ENCODE results near the gene EML2.

EML2 gene

DNA sequence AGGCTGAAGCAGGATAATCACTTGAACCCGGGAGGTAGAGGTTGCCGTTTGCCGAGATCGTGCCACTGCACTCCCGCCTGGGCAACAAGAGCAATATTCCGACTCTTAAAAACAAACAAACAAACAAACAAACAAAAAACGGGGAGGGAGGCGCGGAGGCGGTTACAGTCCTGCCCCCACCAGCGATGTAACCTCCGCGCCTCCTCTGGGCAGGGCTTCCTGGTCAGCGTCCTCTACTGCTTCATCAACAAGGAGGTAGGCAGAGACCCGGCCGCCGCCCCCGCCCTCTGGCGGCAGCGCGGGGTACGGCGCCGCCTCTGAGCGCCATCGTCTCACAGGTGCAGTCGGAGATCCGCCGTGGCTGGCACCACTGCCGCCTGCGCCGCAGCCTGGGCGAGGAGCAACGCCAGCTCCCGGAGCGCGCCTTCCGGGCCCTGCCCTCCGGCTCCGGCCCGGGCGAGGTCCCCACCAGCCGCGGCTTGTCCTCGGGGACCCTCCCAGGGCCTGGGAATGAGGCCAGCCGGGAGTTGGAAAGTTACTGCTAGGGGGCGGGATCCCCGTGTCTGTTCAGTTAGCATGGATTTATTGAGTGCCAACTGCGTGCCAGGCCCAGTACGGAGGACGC is 42.3 kb upstream of the EML2 start (continued):
- TF ChIP-seq, protein P1, sequence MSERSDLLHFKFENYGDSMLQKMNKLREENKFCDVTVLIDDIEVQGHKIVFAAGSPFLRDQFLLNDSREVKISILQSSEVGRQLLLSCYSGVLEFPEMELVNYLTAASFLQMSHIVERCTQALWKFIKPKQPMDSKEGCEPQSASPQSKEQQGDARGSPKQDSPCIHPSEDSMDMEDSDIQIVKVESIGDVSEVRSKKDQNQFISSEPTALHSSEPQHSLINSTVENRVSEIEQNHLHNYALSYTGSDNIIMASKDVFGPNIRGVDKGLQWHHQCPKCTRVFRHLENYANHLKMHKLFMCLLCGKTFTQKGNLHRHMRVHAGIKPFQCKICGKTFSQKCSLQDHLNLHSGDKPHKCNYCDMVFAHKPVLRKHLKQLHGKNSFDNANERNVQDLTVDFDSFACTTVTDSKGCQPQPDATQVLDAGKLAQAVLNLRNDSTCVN (tag by site-specific recombination; optimal IDR thresholded peaks at IDR 0.05), result peak; percentile 57
- TF ChIP-seq, protein P2, sequence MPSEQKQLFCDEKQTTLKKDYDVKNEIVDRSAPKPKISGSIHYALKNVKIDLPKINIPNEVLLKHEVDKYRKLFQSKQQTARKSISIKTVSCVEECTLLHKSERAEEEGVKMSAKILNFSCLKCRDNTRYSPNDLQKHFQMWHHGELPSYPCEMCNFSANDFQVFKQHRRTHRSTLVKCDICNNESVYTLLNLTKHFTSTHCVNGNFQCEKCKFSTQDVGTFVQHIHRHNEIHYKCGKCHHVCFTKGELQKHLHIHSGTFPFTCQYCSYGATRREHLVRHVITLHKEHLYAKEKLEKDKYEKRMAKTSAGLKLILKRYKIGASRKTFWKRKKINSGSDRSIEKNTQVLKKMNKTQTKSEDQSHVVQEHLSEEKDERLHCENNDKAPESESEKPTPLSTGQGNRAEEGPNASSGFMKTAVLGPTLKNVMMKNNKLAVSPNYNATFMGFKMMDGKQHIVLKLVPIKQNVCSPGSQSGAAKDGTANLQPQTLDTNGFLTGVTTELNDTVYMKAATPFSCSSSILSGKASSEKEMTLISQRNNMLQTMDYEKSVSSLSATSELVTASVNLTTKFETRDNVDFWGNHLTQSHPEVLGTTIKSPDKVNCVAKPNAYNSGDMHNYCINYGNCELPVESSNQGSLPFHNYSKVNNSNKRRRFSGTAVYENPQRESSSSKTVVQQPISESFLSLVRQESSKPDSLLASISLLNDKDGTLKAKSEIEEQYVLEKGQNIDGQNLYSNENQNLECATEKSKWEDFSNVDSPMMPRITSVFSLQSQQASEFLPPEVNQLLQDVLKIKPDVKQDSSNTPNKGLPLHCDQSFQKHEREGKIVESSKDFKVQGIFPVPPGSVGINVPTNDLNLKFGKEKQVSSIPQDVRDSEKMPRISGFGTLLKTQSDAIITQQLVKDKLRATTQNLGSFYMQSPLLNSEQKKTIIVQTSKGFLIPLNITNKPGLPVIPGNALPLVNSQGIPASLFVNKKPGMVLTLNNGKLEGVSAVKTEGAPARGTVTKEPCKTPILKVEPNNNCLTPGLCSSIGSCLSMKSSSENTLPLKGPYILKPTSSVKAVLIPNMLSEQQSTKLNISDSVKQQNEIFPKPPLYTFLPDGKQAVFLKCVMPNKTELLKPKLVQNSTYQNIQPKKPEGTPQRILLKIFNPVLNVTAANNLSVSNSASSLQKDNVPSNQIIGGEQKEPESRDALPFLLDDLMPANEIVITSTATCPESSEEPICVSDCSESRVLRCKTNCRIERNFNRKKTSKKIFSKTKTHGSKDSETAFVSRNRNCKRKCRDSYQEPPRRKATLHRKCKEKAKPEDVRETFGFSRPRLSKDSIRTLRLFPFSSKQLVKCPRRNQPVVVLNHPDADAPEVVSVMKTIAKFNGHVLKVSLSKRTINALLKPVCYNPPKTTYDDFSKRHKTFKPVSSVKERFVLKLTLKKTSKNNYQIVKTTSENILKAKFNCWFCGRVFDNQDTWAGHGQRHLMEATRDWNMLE (tag by site-specific recombination; conservative IDR thresholded peaks at IDR 0.05; ENCODE audit: low read depth), result no peak
- TF ChIP-seq ZNF146 (tag by site-specific recombination; IDR thresholded peaks at IDR 0.05), result no peak
- no peak for TF ChIP-seq ZNF548 (tag by site-specific recombination; IDR thresholded peaks at IDR 0.05)
- no peak for TF ChIP-seq ZNF302 (tag by site-specific recombination; IDR thresholded peaks at IDR 0.05; ENCODE audit: low read depth)
- TF ChIP-seq ZNF558 (tag by site-specific recombination; IDR thresholded peaks at IDR 0.05), result no peak
- TF ChIP-seq ZNF354C (tag by site-specific recombination; IDR thresholded peaks at IDR 0.05; ENCODE audit: borderline replicate concordance, low read depth), result no peak
- no peak for TF ChIP-seq ZNF138 (tag by site-specific recombination; IDR thresholded peaks at IDR 0.05; ENCODE audit: borderline replicate concordance)
- no peak for TF ChIP-seq GLI4 (tag by site-specific recombination; IDR thresholded peaks at IDR 0.05)
- TF ChIP-seq ZBTB21 (tag by site-specific recombination; IDR thresholded peaks at IDR 0.05), result no peak
- TF ChIP-seq KLF10 (tag by site-specific recombination; IDR thresholded peaks at IDR 0.05), result no peak
- TF ChIP-seq SETDB1 (IDR thresholded peaks at IDR 0.05; ENCODE audit: insufficient read length, low read length), result no peak
- peak; percentile 81 for TF ChIP-seq ZFHX2 (tag by site-specific recombination; conservative IDR thresholded peaks at IDR 0.05)
- no peak for TF ChIP-seq KLF9 (tag by site-specific recombination; IDR thresholded peaks at IDR 0.05; ENCODE audit: low read depth)
- TF ChIP-seq ZNF2 (tag by site-specific recombination; IDR thresholded peaks at IDR 0.05), result no peak; the same call in none of the 2 replicates
- TF ChIP-seq BCL11A (tag by site-specific recombination; IDR thresholded peaks at IDR 0.05; ENCODE audit: low read depth), result 0 out of 2 replicates have a peak, but pooled peaks have one; percentile 21
- no peak for TF ChIP-seq ZNF776 (tag by site-specific recombination; IDR thresholded peaks at IDR 0.05; ENCODE audit: borderline replicate concordance)
- no peak for TF ChIP-seq ZNF184 (tag by site-specific recombination; IDR thresholded peaks at IDR 0.05)
- TF ChIP-seq ZNF585B (tag by site-specific recombination; IDR thresholded peaks at IDR 0.05), result no peak
- TF ChIP-seq, protein P3, sequence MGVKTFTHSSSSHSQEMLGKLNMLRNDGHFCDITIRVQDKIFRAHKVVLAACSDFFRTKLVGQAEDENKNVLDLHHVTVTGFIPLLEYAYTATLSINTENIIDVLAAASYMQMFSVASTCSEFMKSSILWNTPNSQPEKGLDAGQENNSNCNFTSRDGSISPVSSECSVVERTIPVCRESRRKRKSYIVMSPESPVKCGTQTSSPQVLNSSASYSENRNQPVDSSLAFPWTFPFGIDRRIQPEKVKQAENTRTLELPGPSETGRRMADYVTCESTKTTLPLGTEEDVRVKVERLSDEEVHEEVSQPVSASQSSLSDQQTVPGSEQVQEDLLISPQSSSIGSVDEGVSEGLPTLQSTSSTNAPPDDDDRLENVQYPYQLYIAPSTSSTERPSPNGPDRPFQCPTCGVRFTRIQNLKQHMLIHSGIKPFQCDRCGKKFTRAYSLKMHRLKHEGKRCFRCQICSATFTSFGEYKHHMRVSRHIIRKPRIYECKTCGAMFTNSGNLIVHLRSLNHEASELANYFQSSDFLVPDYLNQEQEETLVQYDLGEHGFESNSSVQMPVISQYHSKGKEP (tag by site-specific recombination; IDR thresholded peaks at IDR 0.05), result no peak
- TF ChIP-seq ZNF530 (tag by site-specific recombination; IDR thresholded peaks at IDR 0.05; ENCODE audit: low read depth), result no peak
- TF ChIP-seq, protein P4, sequence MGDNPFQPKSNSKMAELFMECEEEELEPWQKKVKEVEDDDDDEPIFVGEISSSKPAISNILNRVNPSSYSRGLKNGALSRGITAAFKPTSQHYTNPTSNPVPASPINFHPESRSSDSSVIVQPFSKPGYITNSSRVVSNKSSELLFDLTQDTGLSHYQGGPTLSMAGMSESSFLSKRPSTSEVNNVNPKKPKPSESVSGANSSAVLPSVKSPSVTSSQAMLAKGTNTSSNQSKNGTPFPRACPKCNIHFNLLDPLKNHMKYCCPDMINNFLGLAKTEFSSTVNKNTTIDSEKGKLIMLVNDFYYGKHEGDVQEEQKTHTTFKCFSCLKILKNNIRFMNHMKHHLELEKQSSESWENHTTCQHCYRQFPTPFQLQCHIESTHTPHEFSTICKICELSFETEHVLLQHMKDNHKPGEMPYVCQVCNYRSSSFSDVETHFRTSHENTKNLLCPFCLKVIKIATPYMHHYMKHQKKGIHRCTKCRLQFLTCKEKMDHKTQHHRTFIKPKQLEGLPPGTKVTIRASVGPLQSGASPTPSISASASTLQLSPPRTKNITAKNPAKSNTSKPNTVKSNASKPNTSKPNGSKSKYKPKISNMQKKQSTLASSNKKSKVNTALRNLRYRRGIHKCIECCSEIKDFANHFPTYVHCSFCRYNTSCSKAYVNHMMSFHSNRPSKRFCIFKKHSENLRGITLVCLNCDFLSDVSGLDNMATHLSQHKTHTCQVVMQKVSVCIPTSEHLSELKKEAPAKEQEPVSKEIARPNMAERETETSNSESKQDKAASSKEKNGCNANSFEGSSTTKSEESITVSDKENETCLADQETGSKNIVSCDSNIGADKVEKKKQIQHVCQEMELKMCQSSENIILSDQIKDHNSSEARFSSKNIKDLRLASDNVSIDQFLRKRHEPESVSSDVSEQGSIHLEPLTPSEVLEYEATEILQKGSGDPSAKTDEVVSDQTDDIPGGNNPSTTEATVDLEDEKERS (tag by site-specific recombination; IDR thresholded peaks at IDR 0.05), result peak; percentile 74; the same call in 1 of the 2 replicates
- TF ChIP-seq ZNF121 (tag by site-specific recombination; IDR thresholded peaks at IDR 0.05), result no peak
- no peak for TF ChIP-seq MEIS1 (CRISPR knock-in tag; IDR thresholded peaks at IDR 0.05; ENCODE audit: borderline replicate concordance)
- no peak for TF ChIP-seq ZNF791 (tag by site-specific recombination; IDR thresholded peaks at IDR 0.05)
- TF ChIP-seq, protein P5, sequence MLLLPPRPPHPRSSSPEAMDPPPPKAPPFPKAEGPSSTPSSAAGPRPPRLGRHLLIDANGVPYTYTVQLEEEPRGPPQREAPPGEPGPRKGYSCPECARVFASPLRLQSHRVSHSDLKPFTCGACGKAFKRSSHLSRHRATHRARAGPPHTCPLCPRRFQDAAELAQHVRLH (tag by site-specific recombination; IDR thresholded peaks at IDR 0.05), result peak; percentile 63; the same call in 1 of the 2 replicates
- no peak for TF ChIP-seq ZNF670 (tag by site-specific recombination; IDR thresholded peaks at IDR 0.05; ENCODE audit: low read depth)
- no peak for TF ChIP-seq ZIC2 (tag by site-specific recombination; IDR thresholded peaks at IDR 0.05)
- no peak for TF ChIP-seq ZSCAN23 (tag by site-specific recombination; IDR thresholded peaks at IDR 0.05)
- TF ChIP-seq ZNF24 (tag by site-specific recombination; IDR thresholded peaks at IDR 0.05), result peak; percentile 38; the same call in 1 of the 2 replicates
